ENCODE measurements around the gene NUTM1. TPM values are rescaled to one million over a fixed set of nuclear protein-coding genes. Genes with fewer than 3 reads are reported as not detected.

Gene NUTM1, protein sequence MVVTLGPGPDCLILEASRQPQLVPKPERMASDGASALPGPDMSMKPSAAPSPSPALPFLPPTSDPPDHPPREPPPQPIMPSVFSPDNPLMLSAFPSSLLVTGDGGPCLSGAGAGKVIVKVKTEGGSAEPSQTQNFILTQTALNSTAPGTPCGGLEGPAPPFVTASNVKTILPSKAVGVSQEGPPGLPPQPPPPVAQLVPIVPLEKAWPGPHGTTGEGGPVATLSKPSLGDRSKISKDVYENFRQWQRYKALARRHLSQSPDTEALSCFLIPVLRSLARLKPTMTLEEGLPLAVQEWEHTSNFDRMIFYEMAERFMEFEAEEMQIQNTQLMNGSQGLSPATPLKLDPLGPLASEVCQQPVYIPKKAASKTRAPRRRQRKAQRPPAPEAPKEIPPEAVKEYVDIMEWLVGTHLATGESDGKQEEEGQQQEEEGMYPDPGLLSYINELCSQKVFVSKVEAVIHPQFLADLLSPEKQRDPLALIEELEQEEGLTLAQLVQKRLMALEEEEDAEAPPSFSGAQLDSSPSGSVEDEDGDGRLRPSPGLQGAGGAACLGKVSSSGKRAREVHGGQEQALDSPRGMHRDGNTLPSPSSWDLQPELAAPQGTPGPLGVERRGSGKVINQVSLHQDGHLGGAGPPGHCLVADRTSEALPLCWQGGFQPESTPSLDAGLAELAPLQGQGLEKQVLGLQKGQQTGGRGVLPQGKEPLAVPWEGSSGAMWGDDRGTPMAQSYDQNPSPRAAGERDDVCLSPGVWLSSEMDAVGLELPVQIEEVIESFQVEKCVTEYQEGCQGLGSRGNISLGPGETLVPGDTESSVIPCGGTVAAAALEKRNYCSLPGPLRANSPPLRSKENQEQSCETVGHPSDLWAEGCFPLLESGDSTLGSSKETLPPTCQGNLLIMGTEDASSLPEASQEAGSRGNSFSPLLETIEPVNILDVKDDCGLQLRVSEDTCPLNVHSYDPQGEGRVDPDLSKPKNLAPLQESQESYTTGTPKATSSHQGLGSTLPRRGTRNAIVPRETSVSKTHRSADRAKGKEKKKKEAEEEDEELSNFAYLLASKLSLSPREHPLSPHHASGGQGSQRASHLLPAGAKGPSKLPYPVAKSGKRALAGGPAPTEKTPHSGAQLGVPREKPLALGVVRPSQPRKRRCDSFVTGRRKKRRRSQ
- total RNA-seq, result not detected

- POLR2A ChIA-PET, result interaction anchor here (0.7 to 1.1 kb wide), 2 partner anchors 23 to 24 kb away, joined by 3 to 5 read pairs; partner anchors contain the start of gene LPCAT4
- Mint-ChIP-seq H3K27ac (no peak within 1 kb of the TSS), H3K4me1 (peaks cover 23% of the 10 kb centered on the region)
These were observed at the start of gene NUTM1, which contains the start of gene NOP10 for GRCh38 chr15:34342737-34343575. Gene NUTM1 (plus strand): TSS chr15:34343315. CDS start chr15:34343697, 382 bp downstream. Gene NOP10 (minus strand): TSS chr15:34343136. CDS start chr15:34343073, 63 bp downstream.

GRCh38 chr15:34297059-34297458 lies 46.1 kb upstream of the NUTM1 start:
- Mint-ChIP-seq H3K4me1 (peaks cover 2% of the 10 kb centered on the region), H3K4me3 (no peak overlapping the region), H3K9me3 (no peaks in the 10 kb centered on the region), H3K27ac (no peak overlapping the region), H3K27me3 (no peaks in the 10 kb centered on the region), H3K36me3 (ENCODE audit: low read depth) (peaks cover 22% of the 10 kb centered on the region)
- ChIA-PET CTCF (no interaction called here), POLR2A (no interaction called here)
- no peak for DNase-seq

More at GRCh38 chr15:34342737-34343575, at the start of gene NUTM1, which contains the start of gene NOP10:
- CTCF ChIA-PET, result interaction anchor here (0.6 to 2.7 kb wide), 16 partner anchors 9 to 281 kb away, joined by 3 to 31 read pairs (median 4); partner anchors contain the start of genes KATNBL1 and LPCAT4
- no peaks in the 10 kb centered on the region for H3K27me3 Mint-ChIP-seq
- no peak within 1 kb of the TSS for H3K4me3 Mint-ChIP-seq
- DNase-seq, result peak; percentile 96
- peaks cover 27% of the 10 kb centered on the region for H3K36me3 Mint-ChIP-seq (ENCODE audit: low read depth)
- H3K9me3 Mint-ChIP-seq, result no peaks in the 10 kb centered on the region

DNA sequence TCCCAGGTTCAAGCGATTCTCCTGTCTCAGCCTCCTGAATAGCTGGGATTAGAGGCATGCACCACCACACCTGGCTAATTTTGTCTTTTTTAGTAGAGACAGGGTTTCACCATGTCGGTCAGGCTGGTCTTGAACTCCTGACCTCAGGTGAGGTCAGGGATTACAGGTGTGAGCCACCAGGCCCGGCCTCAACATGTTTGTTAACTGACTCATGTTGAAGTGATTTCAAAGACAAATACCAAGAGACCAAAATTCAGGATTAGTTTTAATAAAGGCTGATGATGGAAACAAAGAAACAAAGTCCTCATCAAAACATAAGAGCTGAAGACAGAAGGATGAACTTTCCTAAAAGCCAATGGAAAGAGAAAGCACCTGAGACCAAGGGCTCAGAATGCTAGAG lies 42.1 kb upstream of the NUTM1 start:
- peaks cover 12% of the 10 kb centered on the region for H3K36me3 Mint-ChIP-seq (ENCODE audit: low read depth)
- no peak for DNase-seq
- ChIA-PET CTCF (interaction anchor here (1.0 kb wide), 1 partner anchor 343 kb away, joined by 7 read pairs; no protein-coding TSS in a partner anchor), POLR2A (interaction anchor here (0.7 kb wide), 1 partner anchor 36 kb away, joined by 3 read pairs; the partner anchor contains the start of gene SLC12A6)
- H3K9me3 Mint-ChIP-seq, result no peaks in the 10 kb centered on the region
- no peaks in the 10 kb centered on the region for H3K4me1 Mint-ChIP-seq
- no peaks in the 10 kb centered on the region for H3K27me3 Mint-ChIP-seq
- no peak overlapping the region for H3K4me3 Mint-ChIP-seq
- no peak overlapping the region for H3K27ac Mint-ChIP-seq

DNA sequence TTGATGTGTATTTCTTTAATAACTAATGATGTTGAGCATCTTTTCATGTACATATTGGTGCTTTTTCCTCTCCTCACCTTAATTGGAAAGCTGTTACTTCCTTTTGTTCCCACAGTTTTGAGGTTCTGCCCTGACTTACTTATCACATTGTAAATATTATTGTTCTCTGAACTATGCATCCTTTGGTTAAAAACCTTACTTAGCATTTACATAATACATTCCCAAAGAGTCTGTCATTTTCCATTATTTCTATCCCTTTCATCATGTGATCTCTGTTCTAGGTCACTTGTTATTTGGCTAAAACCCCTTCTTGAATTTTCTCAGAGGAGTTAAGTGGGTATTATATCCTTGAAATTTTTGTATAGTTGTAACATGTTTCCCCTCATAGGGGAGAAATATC lies 38.5 kb upstream of the NUTM1 start:
- Mint-ChIP-seq H3K27ac (no peak overlapping the region), H3K36me3 (ENCODE audit: low read depth) (peaks cover 18% of the 10 kb centered on the region), H3K4me3 (no peak overlapping the region), H3K4me1 (peaks cover 12% of the 10 kb centered on the region), H3K27me3 (no peaks in the 10 kb centered on the region), H3K9me3 (no peaks in the 10 kb centered on the region)
- ChIA-PET CTCF (no interaction called here), POLR2A (no interaction called here)
- no peak for DNase-seq

DNA sequence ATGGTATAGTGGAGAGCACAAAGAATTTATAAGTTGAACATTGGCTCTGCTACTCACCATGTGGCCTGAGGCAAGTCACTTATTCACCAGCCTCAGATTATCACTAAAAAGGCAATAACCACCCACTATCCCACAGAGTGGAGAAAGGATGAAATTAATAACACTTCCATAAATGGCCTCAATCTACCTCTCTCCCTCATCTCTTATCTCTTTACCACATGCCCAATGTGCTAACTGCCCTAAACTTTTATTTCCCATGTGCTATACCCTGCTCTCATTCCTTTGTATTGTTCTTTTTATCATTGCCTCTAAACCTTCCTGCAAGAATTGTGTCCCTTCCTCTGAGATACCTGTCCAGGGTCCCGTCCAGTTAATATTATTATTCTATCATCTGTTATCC lies 31.6 kb upstream of the NUTM1 start:
- Mint-ChIP-seq H3K4me3 (no peak overlapping the region), H3K9me3 (no peaks in the 10 kb centered on the region), H3K4me1 (peaks cover 31% of the 10 kb centered on the region), H3K36me3 (ENCODE audit: low read depth) (peaks cover 31% of the 10 kb centered on the region), H3K27me3 (no peaks in the 10 kb centered on the region), H3K27ac (no peak overlapping the region)
- ChIA-PET POLR2A (no interaction called here), CTCF (no interaction called here)
- no peak for DNase-seq

DNA sequence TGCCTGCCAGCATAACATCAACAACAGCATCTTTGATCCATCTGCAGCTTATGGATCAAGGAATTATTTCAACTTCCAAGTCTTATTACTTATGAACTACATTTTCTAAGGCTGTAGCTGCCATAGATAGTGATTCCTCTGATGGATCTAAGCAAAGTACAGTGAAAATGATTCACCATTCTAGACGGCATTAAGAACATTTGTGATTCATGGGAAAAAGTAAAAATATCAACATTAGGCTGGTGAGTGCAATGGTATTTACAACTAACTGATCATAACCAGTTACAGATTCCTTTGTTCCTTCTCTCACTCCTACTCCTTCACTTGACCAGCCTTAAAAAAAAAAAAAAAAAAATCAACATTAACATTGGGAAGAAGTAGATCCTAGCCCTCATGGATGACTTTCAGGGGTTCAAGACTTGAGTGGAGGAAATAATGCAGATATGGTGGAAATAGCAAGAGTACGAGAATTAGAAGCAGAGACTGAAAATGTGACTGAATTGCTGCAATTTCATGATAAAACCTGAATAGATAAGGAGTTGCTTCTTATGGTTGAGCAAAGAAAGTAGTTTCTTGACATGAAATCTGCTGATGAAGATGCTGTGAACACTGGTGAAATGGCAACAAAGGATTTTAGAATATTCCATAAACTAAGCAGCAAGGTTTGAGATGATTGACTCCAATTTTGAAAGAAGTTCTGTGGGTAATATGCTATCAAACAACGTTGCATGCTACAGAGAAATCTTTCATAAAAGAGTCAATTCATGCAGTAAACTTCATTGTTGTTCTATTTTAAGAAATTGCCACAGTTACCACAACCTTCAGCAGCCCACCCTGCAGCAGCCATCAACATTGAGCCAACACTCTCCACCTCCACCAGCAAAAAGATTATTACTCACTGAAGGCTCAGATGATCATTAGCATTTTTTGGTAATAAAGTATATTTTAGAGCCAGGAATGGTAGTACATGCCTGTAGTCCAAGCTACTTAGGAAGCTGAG lies 28.3 kb upstream of the NUTM1 start:
- POLR2A ChIA-PET, result no interaction called here
- CTCF ChIA-PET, result no interaction called here
- H3K4me3 Mint-ChIP-seq, result no peak overlapping the region
- no peaks in the 10 kb centered on the region for H3K9me3 Mint-ChIP-seq
- H3K4me1 Mint-ChIP-seq, result peaks cover 39% of the 10 kb centered on the region
- H3K36me3 Mint-ChIP-seq (ENCODE audit: low read depth), result peaks cover 21% of the 10 kb centered on the region
- DNase-seq, result no peak
- no peaks in the 10 kb centered on the region for H3K27me3 Mint-ChIP-seq
- no peak overlapping the region for H3K27ac Mint-ChIP-seq

DNA sequence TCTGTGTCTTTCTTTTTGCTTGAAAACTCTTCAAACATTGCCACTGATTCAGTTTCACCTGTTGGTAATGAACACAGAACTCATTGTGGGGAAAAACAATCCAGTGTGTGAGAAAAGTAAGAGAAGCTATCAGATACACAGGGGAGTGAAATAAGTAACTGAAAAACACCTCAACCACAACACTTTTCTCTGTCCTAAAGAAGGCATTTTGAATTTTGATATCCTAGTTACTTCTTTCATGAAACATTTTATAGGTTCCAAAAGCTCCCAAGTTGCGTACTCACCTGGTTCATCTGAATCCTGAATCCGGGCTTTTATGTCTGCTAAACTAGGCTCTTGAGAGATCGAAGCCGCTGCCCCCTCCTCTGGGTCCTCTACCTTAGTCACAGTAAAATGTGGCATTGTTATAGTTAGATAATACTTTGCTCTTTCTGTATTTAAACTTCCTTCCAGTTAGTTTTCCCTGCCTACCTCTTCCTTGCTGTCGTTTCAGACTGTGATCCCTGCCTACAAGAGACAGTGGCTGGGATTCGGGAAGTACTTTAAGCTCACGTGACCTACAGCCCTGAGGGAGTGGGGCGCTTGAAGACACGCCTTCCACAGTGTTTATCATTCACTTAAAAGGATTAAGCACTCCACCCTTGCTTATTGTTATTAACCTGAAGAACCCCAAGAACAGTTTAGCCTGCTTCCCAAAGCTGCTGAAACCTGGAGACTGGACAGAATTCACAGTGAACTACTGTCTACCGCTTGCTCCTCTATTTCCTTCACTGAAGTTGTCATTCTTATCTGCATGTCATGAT lies 24.6 kb upstream of the NUTM1 start:
- peak overlapping the region; percentile 88 for H3K4me3 Mint-ChIP-seq
- H3K36me3 Mint-ChIP-seq (ENCODE audit: low read depth), result peaks cover 18% of the 10 kb centered on the region
- no peaks in the 10 kb centered on the region for H3K27me3 Mint-ChIP-seq
- H3K9me3 Mint-ChIP-seq, result no peaks in the 10 kb centered on the region
- ChIA-PET CTCF (interaction anchor here (0.6 to 2.3 kb wide), 8 partner anchors 9 to 298 kb away, joined by 3 to 9 read pairs (median 4); partner anchors contain the start of genes NOP10 and NUTM1), POLR2A (interaction anchor here (0.5 kb wide), 1 partner anchor 8 kb away, joined by 4 read pairs; no protein-coding TSS in a partner anchor)
- DNase-seq, result peak; percentile 42
- peaks cover 47% of the 10 kb centered on the region for H3K4me1 Mint-ChIP-seq
- H3K27ac Mint-ChIP-seq, result peak overlapping the region; percentile 92

- Mint-ChIP-seq H3K4me1 (peaks cover 44% of the 10 kb centered on the region), H3K36me3 (ENCODE audit: low read depth) (peaks cover 6% of the 10 kb centered on the region), H3K4me3 (no peak overlapping the region), H3K9me3 (no peaks in the 10 kb centered on the region), H3K27ac (no peak overlapping the region), H3K27me3 (no peaks in the 10 kb centered on the region)
- ChIA-PET POLR2A (no interaction called here), CTCF (no interaction called here)
- DNase-seq, result no peak
These were observed 19.9 kb upstream of the NUTM1 start for GRCh38 chr15:34323217-34323616.

GRCh38 chr15:34324933-34325332 lies 18.2 kb upstream of the NUTM1 start:
- Mint-ChIP-seq H3K9me3 (no peaks in the 10 kb centered on the region), H3K27me3 (no peaks in the 10 kb centered on the region), H3K36me3 (ENCODE audit: low read depth) (peaks cover 6% of the 10 kb centered on the region), H3K4me3 (no peak overlapping the region), H3K27ac (no peak overlapping the region), H3K4me1 (peaks cover 50% of the 10 kb centered on the region)
- POLR2A ChIA-PET, result no interaction called here
- CTCF ChIA-PET, result interaction anchor here (0.7 to 1.0 kb wide), 2 partner anchors 11 to 42 kb away, joined by 3 read pairs; partner anchors contain the start of gene LPCAT4
- no peak for DNase-seq

GRCh38 chr15:34325368-34325767 lies 17.7 kb upstream of the NUTM1 start:
- H3K9me3 Mint-ChIP-seq, result no peaks in the 10 kb centered on the region
- H3K27me3 Mint-ChIP-seq, result no peaks in the 10 kb centered on the region
- no peak overlapping the region for H3K27ac Mint-ChIP-seq
- H3K4me1 Mint-ChIP-seq, result peaks cover 52% of the 10 kb centered on the region
- H3K4me3 Mint-ChIP-seq, result no peak overlapping the region
- H3K36me3 Mint-ChIP-seq (ENCODE audit: low read depth), result peaks cover 8% of the 10 kb centered on the region
- ChIA-PET POLR2A (no interaction called here), CTCF (interaction anchor here (0.7 to 1.0 kb wide), 2 partner anchors 11 to 42 kb away, joined by 3 read pairs; partner anchors contain the start of gene LPCAT4)
- DNase-seq, result no peak

All from activated CD4-positive, alpha-beta T cell treated with anti-CD3 and anti-CD28 coated beads, Interleukin-2, amount 10 ng/mL, durations not matched to agents 7 days and 5 days (primary cell).